Ovary (tissue), 3 donors: ENCODE results near the gene JMJD7.

Experiments used
- CTCF ChIP-seq, 3 donors: fragments of 450-650 bp in 2 of 3; fragments of 200-600 bp in 1 of 3; IDR thresholded peaks; one replicate each; pipeline versions ENCODE4 v1.5.1 to v1.8.0; 2016 to 2022; ENCODE audit warnings: antibody characterized with exemption in 3 of 3, mild to moderate bottlenecking in 1 of 3
- EP300 ChIP-seq: sonication (generic); formaldehyde crosslinking; IDR thresholded peaks from one replicate; pipeline ENCODE4 v1.6.1; 2017; ENCODE audit warnings: antibody characterized with exemption
- POLR2A ChIP-seq: fragments of 450-650 bp; IDR thresholded peaks from one replicate; pipeline ENCODE4 v1.6.1; 2017; ENCODE audit warnings: antibody characterized with exemption, mild to moderate bottlenecking, moderate library complexity
- donor health status: DM: no; HTN: no; CAD: no.

GRCh38 chr15:41884458-41884857 lies 56.6 kb downstream of the JMJD7 start:
- no peak for TF ChIP-seq CTCF (IDR thresholded peaks at IDR 0.05)
- TF ChIP-seq EP300: no peak
- TF ChIP-seq POLR2A: no peak
